Sigmoid colon (tissue), 4 donors: Measurements from ENCODE around the gene GALNT6.

Source experiments
- POLR2A ChIP-seq, 2 donors: fragments of 450-650 bp; IDR thresholded peaks; one replicate each; pipeline ENCODE4 v1.6.1; 2016; ENCODE audit warnings: antibody characterized with exemption in 2 of 2, mild to moderate bottlenecking in 2 of 2, moderate library complexity in 2 of 2
- POLR2AphosphoS5 ChIP-seq, 4 donors: sonication (generic); formaldehyde crosslinking; IDR thresholded peaks; one replicate each; pipeline ENCODE4 v1.6.1; 2017; ENCODE audit warnings: antibody characterized with exemption in 4 of 4
- TF ChIP-seq, protein P1 (sequence below), 4 experiments: fragments of 450-650 bp in 3 of 4; fragments of 200-600 bp in 1 of 4; IDR thresholded peaks; one replicate each; pipeline ENCODE4 v1.5.1; 2016 to 2019; ENCODE audit warnings: antibody characterized with exemption in 4 of 4, mild to moderate bottlenecking in 3 of 4, moderate library complexity in 2 of 4

DNA sequence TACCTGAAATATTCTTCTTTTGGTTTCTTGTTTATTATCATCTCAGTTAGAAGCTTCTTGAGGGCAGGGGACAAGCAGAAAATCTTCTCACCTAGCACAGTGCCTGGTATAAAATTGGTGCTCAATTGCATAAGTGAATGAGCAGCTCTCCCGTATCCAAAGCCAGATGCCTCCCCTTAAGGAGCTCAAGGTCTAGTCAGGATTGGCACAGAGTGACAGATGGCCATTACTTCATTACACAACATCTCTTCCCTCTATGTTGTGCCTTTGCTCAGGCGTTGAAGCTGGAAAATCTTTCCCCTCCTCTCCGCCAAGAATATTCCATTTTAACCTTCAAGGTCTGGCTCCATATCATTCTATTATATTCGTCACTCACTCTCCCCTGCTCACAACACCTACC lies 37.0 kb upstream of the GALNT6 start:
- TF ChIP-seq, protein P1, sequence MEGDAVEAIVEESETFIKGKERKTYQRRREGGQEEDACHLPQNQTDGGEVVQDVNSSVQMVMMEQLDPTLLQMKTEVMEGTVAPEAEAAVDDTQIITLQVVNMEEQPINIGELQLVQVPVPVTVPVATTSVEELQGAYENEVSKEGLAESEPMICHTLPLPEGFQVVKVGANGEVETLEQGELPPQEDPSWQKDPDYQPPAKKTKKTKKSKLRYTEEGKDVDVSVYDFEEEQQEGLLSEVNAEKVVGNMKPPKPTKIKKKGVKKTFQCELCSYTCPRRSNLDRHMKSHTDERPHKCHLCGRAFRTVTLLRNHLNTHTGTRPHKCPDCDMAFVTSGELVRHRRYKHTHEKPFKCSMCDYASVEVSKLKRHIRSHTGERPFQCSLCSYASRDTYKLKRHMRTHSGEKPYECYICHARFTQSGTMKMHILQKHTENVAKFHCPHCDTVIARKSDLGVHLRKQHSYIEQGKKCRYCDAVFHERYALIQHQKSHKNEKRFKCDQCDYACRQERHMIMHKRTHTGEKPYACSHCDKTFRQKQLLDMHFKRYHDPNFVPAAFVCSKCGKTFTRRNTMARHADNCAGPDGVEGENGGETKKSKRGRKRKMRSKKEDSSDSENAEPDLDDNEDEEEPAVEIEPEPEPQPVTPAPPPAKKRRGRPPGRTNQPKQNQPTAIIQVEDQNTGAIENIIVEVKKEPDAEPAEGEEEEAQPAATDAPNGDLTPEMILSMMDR (IDR thresholded peaks at IDR 0.05), result no peak
- no peak for TF ChIP-seq POLR2AphosphoS5 (IDR thresholded peaks at IDR 0.05)
- TF ChIP-seq POLR2A (IDR thresholded peaks at IDR 0.05), result no peak
